ENCODE results near the gene LY6G5C.

Gene LY6G5C

DNA sequence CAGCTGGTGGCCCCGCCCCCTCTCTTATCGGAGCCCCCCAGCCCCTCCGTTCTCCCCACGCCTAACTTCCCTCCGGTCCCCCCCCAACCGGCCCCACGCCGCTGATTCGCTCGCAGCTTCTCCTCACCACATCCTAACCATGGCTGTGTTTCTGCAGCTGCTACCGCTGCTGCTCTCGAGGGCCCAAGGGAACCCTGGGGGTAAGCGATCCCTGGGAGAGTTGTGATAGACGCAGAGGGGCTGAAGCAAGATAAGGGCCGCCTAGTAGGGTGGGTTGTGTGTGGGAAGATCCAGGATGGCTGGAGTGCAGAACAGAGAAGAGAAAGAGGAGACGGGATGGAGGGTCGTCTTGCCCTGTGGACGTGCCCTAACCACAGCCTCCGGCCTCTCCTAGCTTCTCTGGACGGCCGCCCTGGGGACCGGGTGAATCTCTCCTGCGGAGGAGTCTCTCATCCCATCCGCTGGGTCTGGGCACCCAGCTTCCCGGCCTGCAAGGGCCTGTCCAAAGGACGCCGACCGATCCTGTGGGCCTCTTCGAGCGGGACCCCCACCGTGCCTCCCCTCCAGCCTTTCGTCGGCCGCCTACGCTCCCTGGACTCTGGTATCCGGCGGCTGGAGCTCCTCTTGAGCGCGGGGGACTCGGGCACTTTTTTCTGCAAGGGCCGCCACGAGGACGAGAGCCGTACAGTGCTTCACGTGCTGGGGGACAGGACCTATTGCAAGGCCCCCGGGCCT is 42.5 kb upstream of the LY6G5C start, which contains the start of gene MPIG6B:
MPIG6B (plus strand) TSS at position 129 of the 735 bp plus-strand sequence; CDS start at position 140, 11 bp downstream.
- no peak within 1 kb of the TSS for H3K4me3 ChIP-seq (ENCODE audit: low read depth in 1 of 2, low read length in 2 of 2)
- H3K9me3 ChIP-seq (ENCODE audit: control insufficient read depth in 1 of 2, low read length in 2 of 2), result no peaks in the 10 kb centered on the region
- peaks cover 0 to 18% of the 10 kb centered on the region in 2 donors for H3K36me3 ChIP-seq (ENCODE audit: control insufficient read depth in 1 of 2, insufficient read depth in 2 of 2, low read length in 2 of 2)
- H3K27me3 ChIP-seq (ENCODE audit: low read depth, low read length), result no peaks in the 10 kb centered on the region
- H3K4me1 ChIP-seq (ENCODE audit: control insufficient read depth in 1 of 2, insufficient read depth in 2 of 2, low read length in 2 of 2), result peaks cover 0 to 7% of the 10 kb centered on the region in 2 donors
- no peak within 1 kb of the TSS for H3K27ac ChIP-seq (ENCODE audit: low read length)

DNA sequence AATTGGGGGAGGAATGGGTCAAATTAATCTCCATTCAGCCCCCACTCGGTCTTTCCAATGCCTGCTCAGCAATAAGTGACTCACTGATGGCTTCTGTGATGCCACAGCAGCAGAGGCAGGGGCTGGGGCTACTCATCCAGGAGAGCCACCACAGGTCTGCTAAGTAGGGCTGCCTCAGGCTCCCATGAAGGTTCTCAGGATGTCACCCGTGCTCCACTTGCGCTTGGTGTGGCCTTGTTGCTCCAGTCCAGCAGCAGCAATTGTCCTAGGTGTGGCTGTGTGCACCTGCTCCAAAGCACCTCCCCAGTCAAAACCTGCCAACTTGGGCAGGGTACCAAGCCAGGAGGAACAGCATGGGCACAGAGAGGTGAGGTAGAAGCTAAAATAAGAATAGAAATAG is 41.3 kb upstream of the LY6G5C start:
- peaks cover 0 to 14% of the 10 kb centered on the region in 2 donors for H3K36me3 ChIP-seq (ENCODE audit: control insufficient read depth in 1 of 2, insufficient read depth in 2 of 2, low read length in 2 of 2)
- H3K9me3 ChIP-seq (ENCODE audit: control insufficient read depth in 1 of 2, low read length in 2 of 2), result no peaks in the 10 kb centered on the region
- H3K27ac ChIP-seq (ENCODE audit: low read length), result no peak overlapping the region

DNA sequence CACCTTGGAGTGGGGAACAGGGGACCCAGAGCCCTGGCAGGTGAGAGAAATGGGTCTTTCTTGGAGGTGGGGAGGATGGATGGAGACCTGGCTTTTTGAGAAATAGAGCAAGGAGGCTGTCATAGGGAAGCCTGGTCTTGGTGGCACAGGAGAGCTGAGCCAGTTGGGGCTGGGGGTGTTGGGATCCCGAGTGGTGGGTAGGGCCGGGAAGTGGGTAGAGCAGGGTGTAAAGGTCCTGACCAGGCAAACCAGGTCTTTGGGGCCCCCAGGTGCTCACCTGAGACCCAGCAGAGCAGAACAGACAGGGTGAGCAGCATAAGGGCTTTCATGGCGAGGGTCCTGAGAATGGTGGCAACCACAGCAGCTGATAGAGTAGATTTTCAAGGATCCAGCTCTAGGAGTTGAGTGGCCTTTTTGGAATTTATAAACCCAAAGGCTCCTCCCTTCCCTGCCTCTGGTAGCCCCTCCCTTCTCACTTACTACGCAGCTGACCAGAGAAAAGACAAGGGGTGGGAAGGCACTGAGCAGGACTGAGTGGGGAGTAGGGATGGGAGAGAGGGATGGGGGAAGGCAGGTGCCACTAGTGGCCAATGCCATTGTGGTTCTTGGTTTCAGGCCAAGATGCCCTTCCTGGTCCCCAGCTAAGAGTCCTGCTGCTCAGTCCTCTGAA is 40.6 kb upstream of the LY6G5C start, which contains the start of gene LY6G6C:
LY6G6C (minus strand) TSS at position 396 of the 670 bp plus-strand sequence; CDS start at position 329, 67 bp downstream.
- no peaks in the 10 kb centered on the region for H3K9me3 ChIP-seq (ENCODE audit: control insufficient read depth in 1 of 2, low read length in 2 of 2)
- no peak within 1 kb of the TSS for H3K4me3 ChIP-seq (ENCODE audit: low read depth in 1 of 2, low read length in 2 of 2)
- no peak within 1 kb of the TSS for H3K27ac ChIP-seq (ENCODE audit: low read length)
- no peaks in the 10 kb centered on the region for H3K4me1 ChIP-seq (ENCODE audit: control insufficient read depth in 1 of 2, insufficient read depth in 2 of 2, low read length in 2 of 2)
- peaks cover 0 to 7% of the 10 kb centered on the region in 2 donors for H3K36me3 ChIP-seq (ENCODE audit: control insufficient read depth in 1 of 2, insufficient read depth in 2 of 2, low read length in 2 of 2)
- no peaks in the 10 kb centered on the region for H3K27me3 ChIP-seq (ENCODE audit: low read depth, low read length)

More for the DNA sequence above, 41.3 kb upstream of the LY6G5C start:
- H3K27me3 ChIP-seq (ENCODE audit: low read depth, low read length), result no peaks in the 10 kb centered on the region
- H3K4me3 ChIP-seq (ENCODE audit: low read depth in 1 of 2, low read length in 2 of 2), result no peak overlapping the region
- H3K4me1 ChIP-seq (ENCODE audit: control insufficient read depth in 1 of 2, insufficient read depth in 2 of 2, low read length in 2 of 2), result no peaks in the 10 kb centered on the region

DNA sequence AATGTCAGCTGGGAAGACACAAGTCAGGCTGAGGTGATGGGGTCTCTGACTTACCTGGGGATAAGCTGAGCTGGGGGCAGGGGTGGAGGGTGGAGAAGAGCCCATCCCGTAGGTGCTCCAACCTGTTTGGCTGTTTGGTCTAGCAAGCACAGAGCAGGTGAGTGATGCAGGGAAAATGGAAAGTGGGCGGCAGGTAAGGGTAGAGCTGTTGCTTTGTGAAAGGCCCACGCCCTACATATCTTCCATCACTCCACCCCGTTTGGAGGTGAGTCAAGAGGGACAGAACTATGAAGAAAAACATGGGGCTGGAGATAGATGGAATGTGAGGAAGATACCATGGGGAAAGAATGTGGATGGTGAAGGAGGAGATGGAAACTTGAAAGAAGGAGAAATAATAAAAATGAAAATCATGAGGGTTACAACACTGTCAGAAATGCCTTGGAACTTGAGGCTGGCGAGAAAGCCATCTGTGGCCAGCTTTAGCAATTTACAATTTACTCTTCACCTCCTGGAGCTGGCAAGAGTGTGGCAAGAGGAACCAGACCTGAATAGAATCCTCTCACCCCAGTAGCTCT is 39.4 kb upstream of the LY6G5C start:
- Histone ChIP-seq H3K27ac (ENCODE audit: low read length) (no peak overlapping the region), H3K9me3 (ENCODE audit: control insufficient read depth in 1 of 2, low read length in 2 of 2) (no peaks in the 10 kb centered on the region), H3K4me3 (ENCODE audit: low read depth in 1 of 2, low read length in 2 of 2) (no peak overlapping the region), H3K27me3 (ENCODE audit: low read depth, low read length) (no peaks in the 10 kb centered on the region), H3K4me1 (ENCODE audit: control insufficient read depth in 1 of 2, insufficient read depth in 2 of 2, low read length in 2 of 2) (no peaks in the 10 kb centered on the region), H3K36me3 (ENCODE audit: control insufficient read depth in 1 of 2, insufficient read depth in 2 of 2, low read length in 2 of 2) (no peaks in the 10 kb centered on the region)

DNA sequence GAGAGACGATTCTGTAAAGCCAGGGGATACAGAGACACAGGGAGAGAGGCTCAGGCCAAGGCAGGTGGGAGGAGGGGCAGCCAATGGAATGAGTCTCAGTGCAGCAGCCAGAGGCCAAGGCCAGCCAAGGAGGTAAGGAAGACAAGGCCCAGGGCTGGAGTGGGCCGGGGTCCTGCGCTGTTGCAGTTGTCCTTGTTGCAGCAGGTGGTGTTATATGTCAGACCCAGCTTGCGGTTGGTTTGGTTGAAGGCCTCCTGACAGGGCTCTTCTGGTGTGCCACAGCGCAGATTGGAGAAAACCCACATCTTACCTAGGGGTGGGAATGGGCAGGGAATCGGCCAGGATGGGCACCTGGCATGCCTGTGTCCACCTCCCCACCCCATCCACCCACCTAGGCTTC is 38.1 kb upstream of the LY6G5C start:
- Histone ChIP-seq H3K36me3 (ENCODE audit: control insufficient read depth in 1 of 2, insufficient read depth in 2 of 2, low read length in 2 of 2) (no peaks in the 10 kb centered on the region), H3K4me3 (ENCODE audit: low read depth in 1 of 2, low read length in 2 of 2) (no peak overlapping the region), H3K9me3 (ENCODE audit: control insufficient read depth in 1 of 2, low read length in 2 of 2) (no peaks in the 10 kb centered on the region), H3K27ac (ENCODE audit: low read length) (no peak overlapping the region), H3K27me3 (ENCODE audit: low read depth, low read length) (no peaks in the 10 kb centered on the region), H3K4me1 (ENCODE audit: control insufficient read depth in 1 of 2, insufficient read depth in 2 of 2, low read length in 2 of 2) (no peaks in the 10 kb centered on the region)

DNA sequence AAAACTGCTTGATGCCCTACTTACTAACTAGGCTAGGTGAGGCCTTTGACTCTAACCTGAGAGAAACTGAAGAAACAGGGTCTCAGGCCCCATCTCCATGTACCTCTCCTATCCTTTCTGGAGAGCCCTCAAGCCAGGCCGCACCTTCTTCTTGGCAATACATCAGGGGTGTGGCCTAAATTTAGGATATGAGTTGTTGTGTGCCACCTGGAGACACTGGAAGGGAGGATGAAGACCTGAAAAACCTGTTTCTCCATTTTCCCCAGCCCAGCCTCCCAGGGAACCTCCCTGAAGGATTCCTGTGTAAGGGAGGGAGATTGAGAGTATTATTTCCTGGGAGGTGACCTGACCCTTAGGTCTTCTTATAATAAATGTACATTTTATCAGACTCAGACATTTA is 37.4 kb upstream of the LY6G5C start:
- Histone ChIP-seq H3K27me3 (ENCODE audit: low read depth, low read length) (no peaks in the 10 kb centered on the region), H3K4me3 (ENCODE audit: low read depth in 1 of 2, low read length in 2 of 2) (no peak overlapping the region), H3K4me1 (ENCODE audit: control insufficient read depth in 1 of 2, insufficient read depth in 2 of 2, low read length in 2 of 2) (no peaks in the 10 kb centered on the region), H3K27ac (ENCODE audit: low read length) (no peak overlapping the region), H3K36me3 (ENCODE audit: control insufficient read depth in 1 of 2, insufficient read depth in 2 of 2, low read length in 2 of 2) (no peaks in the 10 kb centered on the region), H3K9me3 (ENCODE audit: control insufficient read depth in 1 of 2, low read length in 2 of 2) (no peaks in the 10 kb centered on the region)

DNA sequence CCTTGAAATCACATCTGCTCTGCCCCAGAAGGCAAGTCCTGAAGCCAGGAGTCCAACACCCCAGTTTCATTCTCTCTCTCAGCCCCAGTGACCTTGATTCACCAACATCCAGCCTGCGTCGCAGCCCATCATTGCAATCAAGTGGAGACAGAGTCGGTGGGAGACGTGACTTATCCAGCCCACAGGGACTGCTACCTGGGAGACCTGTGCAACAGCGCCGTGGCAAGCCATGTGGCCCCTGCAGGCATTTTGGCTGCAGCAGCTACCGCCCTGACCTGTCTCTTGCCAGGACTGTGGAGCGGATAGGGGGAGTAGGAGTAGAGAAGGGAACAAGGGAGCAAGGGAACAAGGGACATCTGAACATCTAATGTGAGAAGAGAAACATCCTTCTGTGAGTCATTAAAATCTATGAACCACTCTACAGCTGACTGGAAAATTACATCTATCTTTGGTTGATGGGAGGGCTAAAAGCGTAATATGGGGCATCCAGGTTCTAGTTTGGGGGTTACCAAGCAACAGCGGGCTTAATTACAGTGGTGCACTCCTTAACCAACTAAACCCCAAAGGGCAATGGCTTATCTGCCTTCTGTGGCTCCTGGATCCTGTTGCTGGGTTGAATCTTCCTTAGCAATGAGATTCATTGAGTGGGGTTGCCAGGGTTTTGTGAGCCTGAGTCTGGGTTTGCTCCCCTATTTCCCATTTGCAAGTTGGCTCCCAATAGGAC is 36.8 kb upstream of the LY6G5C start:
- no peaks in the 10 kb centered on the region for H3K36me3 ChIP-seq (ENCODE audit: control insufficient read depth in 1 of 2, insufficient read depth in 2 of 2, low read length in 2 of 2)
- no peaks in the 10 kb centered on the region for H3K9me3 ChIP-seq (ENCODE audit: control insufficient read depth in 1 of 2, low read length in 2 of 2)
- H3K27me3 ChIP-seq (ENCODE audit: low read depth, low read length), result no peaks in the 10 kb centered on the region
- no peak overlapping the region for H3K27ac ChIP-seq (ENCODE audit: low read length)
- no peaks in the 10 kb centered on the region for H3K4me1 ChIP-seq (ENCODE audit: control insufficient read depth in 1 of 2, insufficient read depth in 2 of 2, low read length in 2 of 2)
- H3K4me3 ChIP-seq (ENCODE audit: low read depth in 1 of 2, low read length in 2 of 2), result no peak overlapping the region

DNA sequence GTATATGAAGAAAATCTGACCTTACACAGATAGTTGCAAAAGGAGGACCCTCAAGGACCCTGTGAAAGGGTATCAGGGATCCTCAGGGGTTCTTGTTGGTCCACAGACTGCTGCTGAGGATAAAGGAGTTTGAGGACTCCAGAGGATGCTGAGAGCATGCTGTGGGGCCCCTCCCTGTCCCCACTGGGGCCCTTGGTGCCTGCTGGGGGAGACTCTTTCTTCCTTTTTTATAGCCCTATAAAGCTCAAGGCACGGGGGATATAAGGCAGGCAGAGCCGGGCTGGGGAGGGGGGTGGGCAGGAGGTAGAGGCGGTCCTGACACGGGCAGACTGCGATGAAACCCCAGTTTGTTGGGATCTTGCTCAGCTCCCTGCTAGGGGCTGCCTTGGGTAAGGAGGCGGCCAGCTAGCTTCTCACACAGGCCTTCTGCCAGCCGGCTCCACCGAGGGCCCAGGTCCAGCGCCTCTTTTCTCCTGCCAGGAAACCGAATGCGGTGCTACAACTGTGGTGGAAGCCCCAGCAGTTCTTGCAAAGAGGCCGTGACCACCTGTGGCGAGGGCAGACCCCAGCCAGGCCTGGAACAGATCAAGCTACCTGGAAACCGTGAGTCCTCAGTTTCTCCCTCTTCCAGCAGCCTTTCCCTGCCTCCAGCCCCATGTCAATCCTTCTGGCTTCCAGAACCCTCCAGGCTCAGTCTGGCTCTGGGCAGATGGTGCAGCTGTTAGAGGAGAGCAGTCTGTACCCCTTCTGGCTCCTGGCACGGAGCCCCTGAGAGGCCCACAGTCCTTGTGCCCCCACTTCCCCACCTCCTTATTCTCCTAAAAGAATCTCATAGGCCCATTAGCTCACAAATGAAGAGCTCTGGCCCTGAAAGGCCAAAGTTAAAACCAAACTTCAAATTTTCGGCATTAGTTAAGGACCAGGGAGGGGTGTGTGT is 34.4 kb upstream of the LY6G5C start, which contains the start of gene LY6G6D:
LY6G6D (plus strand) TSS at position 327 of the 937 bp plus-strand sequence; CDS start at position 335, 8 bp downstream.
- Histone ChIP-seq H3K4me1 (ENCODE audit: control insufficient read depth in 1 of 2, insufficient read depth in 2 of 2, low read length in 2 of 2) (no peaks in the 10 kb centered on the region), H3K9me3 (ENCODE audit: control insufficient read depth in 1 of 2, low read length in 2 of 2) (no peaks in the 10 kb centered on the region), H3K27ac (ENCODE audit: low read length) (no peak within 1 kb of the TSS), H3K4me3 (ENCODE audit: low read depth in 1 of 2, low read length in 2 of 2) (no peak within 1 kb of the TSS), H3K36me3 (ENCODE audit: control insufficient read depth in 1 of 2, insufficient read depth in 2 of 2, low read length in 2 of 2) (no peaks in the 10 kb centered on the region), H3K27me3 (ENCODE audit: low read depth, low read length) (no peaks in the 10 kb centered on the region)

DNA sequence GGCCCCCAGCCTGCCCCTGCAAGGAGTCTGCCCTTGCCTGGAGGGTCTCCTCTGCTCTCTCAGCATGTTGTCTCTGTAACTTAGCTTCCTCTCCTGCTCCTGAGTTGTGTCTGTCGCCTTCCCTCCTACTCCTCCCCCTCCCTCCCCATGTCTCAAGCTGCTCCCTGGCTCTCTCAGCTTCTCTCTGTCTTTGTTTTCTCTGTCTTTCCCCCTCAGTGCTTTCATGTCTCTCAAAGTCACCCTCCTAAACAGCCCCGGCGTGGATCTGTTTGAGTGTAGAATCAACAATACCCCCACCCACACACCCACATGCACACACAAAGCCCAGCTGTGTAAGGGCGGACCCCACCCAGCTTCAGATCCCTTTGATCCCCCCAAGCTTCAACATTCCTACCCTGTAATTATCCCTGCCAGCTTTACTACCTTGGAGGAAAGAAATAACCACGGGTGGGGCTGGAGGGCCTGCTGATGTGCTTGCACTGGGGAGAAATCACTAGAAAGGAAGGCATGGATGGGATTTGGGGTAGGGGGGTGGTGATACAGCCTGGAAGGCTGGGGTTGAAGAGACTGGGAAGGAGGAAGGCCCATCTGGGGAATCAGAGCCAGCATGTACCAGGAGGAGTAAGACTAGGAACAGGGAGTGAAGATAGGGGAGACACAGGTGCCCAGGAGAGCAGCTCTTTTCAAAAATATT is 33.3 kb upstream of the LY6G5C start:
- no peak overlapping the region for H3K27ac ChIP-seq (ENCODE audit: low read length)
- no peaks in the 10 kb centered on the region for H3K9me3 ChIP-seq (ENCODE audit: control insufficient read depth in 1 of 2, low read length in 2 of 2)
- no peak overlapping the region for H3K4me3 ChIP-seq (ENCODE audit: low read depth in 1 of 2, low read length in 2 of 2)
- H3K4me1 ChIP-seq (ENCODE audit: control insufficient read depth in 1 of 2, insufficient read depth in 2 of 2, low read length in 2 of 2), result no peaks in the 10 kb centered on the region
- no peaks in the 10 kb centered on the region for H3K36me3 ChIP-seq (ENCODE audit: control insufficient read depth in 1 of 2, insufficient read depth in 2 of 2, low read length in 2 of 2)
- H3K27me3 ChIP-seq (ENCODE audit: low read depth, low read length), result no peaks in the 10 kb centered on the region

DNA sequence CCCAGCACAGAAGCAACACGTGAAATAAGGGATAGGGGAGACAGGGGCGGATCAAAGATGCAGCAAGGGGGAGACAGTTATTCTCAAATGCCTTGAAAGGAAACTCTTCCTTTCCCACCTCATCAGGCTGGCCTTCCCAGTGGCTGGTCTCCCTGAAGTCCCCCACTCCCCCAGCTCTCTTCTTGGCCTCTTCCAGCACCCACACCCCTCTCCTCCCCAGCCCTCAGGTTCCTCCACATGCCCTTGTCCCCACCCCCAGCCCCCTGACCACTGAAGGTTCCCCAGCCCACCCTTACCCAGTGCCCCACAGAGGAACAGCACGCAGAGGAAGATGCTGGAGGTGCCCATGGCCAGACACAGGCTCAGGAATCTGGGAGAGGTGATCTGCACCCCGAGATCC is 32.6 kb upstream of the LY6G5C start:
- H3K4me1 ChIP-seq (ENCODE audit: control insufficient read depth in 1 of 2, insufficient read depth in 2 of 2, low read length in 2 of 2), result no peaks in the 10 kb centered on the region
- H3K27ac ChIP-seq (ENCODE audit: low read length), result no peak overlapping the region
- no peaks in the 10 kb centered on the region for H3K9me3 ChIP-seq (ENCODE audit: control insufficient read depth in 1 of 2, low read length in 2 of 2)
- H3K36me3 ChIP-seq (ENCODE audit: control insufficient read depth in 1 of 2, insufficient read depth in 2 of 2, low read length in 2 of 2), result no peaks in the 10 kb centered on the region
- H3K4me3 ChIP-seq (ENCODE audit: low read depth in 1 of 2, low read length in 2 of 2), result no peak overlapping the region
- H3K27me3 ChIP-seq (ENCODE audit: low read depth, low read length), result no peaks in the 10 kb centered on the region
